ENCODE measurements around the gene BCL11A.

Gene BCL11A

GRCh38 chr2:60512062-60512622 is 41.3 kb downstream of the BCL11A start:
- in situ Hi-C loops (cut with HindIII; ENCODE audit: low sequenced_read_pairs) = no loop called here

GRCh38 chr2:60510713-60511112 is 42.7 kb downstream of the BCL11A start:
- in situ Hi-C loops (cut with HindIII; ENCODE audit: low sequenced_read_pairs) = no loop called here

- in situ Hi-C loops (cut with HindIII; ENCODE audit: low sequenced_read_pairs) = no loop called here
These were observed 44.4 kb downstream of the BCL11A start for GRCh38 chr2:60509066-60509465.

- in situ Hi-C loops (cut with HindIII; ENCODE audit: low sequenced_read_pairs) = no loop called here
These were observed 45.0 kb downstream of the BCL11A start for GRCh38 chr2:60508339-60508917.

GRCh38 chr2:60507211-60507965 is 46.1 kb downstream of the BCL11A start:
- in situ Hi-C loops (cut with HindIII; ENCODE audit: low sequenced_read_pairs) = no loop called here

GRCh38 chr2:60505880-60506260 is 47.6 kb downstream of the BCL11A start:
- in situ Hi-C loops (cut with HindIII; ENCODE audit: low sequenced_read_pairs) = no loop called here

GRCh38 chr2:60505240-60505879 is 48.1 kb downstream of the BCL11A start:
- in situ Hi-C loops (cut with HindIII; ENCODE audit: low sequenced_read_pairs) = no loop called here

GRCh38 chr2:60504049-60504448 is 49.4 kb downstream of the BCL11A start:
- in situ Hi-C loops (cut with HindIII; ENCODE audit: low sequenced_read_pairs) = no loop called here

GRCh38 chr2:60502144-60502543 is 51.3 kb downstream of the BCL11A start:
- in situ Hi-C loops (cut with HindIII; ENCODE audit: low sequenced_read_pairs) = no loop called here

- in situ Hi-C loops (cut with HindIII; ENCODE audit: low sequenced_read_pairs) = no loop called here
These were observed 52.6 kb downstream of the BCL11A start for GRCh38 chr2:60500861-60501260.

GRCh38 chr2:60499651-60500265 is 53.7 kb downstream of the BCL11A start:
- in situ Hi-C loops (cut with HindIII; ENCODE audit: low sequenced_read_pairs) = no loop called here

GRCh38 chr2:60498816-60499429 is 54.5 kb downstream of the BCL11A start:
- in situ Hi-C loops (cut with HindIII; ENCODE audit: low sequenced_read_pairs) = no loop called here

GRCh38 chr2:60498127-60498815 is 55.2 kb downstream of the BCL11A start:
- in situ Hi-C loops (cut with HindIII; ENCODE audit: low sequenced_read_pairs) = no loop called here

- in situ Hi-C loops (cut with HindIII; ENCODE audit: low sequenced_read_pairs) = no loop called here
These were observed 56.0 kb downstream of the BCL11A start for GRCh38 chr2:60497500-60497899.

- in situ Hi-C loops (cut with HindIII; ENCODE audit: low sequenced_read_pairs) = no loop called here
These were observed 56.5 kb downstream of the BCL11A start for GRCh38 chr2:60496956-60497355.

- in situ Hi-C loops (cut with HindIII; ENCODE audit: low sequenced_read_pairs) = no loop called here
These were observed 57.0 kb downstream of the BCL11A start for GRCh38 chr2:60496475-60496874.

- in situ Hi-C loops (cut with HindIII; ENCODE audit: low sequenced_read_pairs) = no loop called here
These were observed 58.3 kb downstream of the BCL11A start for GRCh38 chr2:60495041-60495625.

- in situ Hi-C loops (cut with HindIII; ENCODE audit: low sequenced_read_pairs) = no loop called here
These were observed 59.6 kb downstream of the BCL11A start for GRCh38 chr2:60493804-60494387.

- in situ Hi-C loops (cut with HindIII; ENCODE audit: low sequenced_read_pairs) = no loop called here
These were observed 60.9 kb downstream of the BCL11A start for GRCh38 chr2:60492548-60492947.

- in situ Hi-C loops (cut with HindIII; ENCODE audit: low sequenced_read_pairs) = no loop called here
These were observed 62.6 kb downstream of the BCL11A start for GRCh38 chr2:60490848-60491247.

Measured in endothelial cell of hepatic sinusoid (primary cell).